CD14-positive monocyte (primary cell): Measurements from ENCODE around the gene HTR3A. TPM values are rescaled to one million over a fixed set of nuclear protein-coding genes. Genes with fewer than 3 reads are reported as not detected.

Source experiments
- DNase-seq, 3 donors: peaks; one replicate each; pipeline ENCODE4 v3.0.0-alpha.2; 2011 to 2022
- H2AFZ ChIP-seq: 2 replicates; pipeline ENCODE4 v1.6.0; 2012; ENCODE audit warnings: mild to moderate bottlenecking, low read depth, low read length, inconsistent platforms; ENCODE audit not compliant: insufficient read depth, poor library complexity, severe bottlenecking
- H3K27ac ChIP-seq, 2 donors: 1 replicate in 1 of 2; 2 replicates in 1 of 2; pipeline ENCODE4 v1.5.1; 2012 to 2013; ENCODE audit warnings: low read length in 2 of 2, control low read depth in 1 of 2, inconsistent platforms in 1 of 2, low read depth in 1 of 2, mild to moderate bottlenecking in 1 of 2
- H3K27me3 ChIP-seq, 2 donors: one replicate each; pipeline versions ENCODE4 v1.6.0 to v1.6.1; 2011 to 2013; ENCODE audit warnings: low read length in 2 of 2; ENCODE audit not compliant: control insufficient read depth in 2 of 2, insufficient read depth in 2 of 2
- H3K36me3 ChIP-seq, 2 donors: replicated peaks in 1 of 2; 1 replicate in 1 of 2; 2 replicates in 1 of 2; pipeline versions ENCODE4 v1.5.1 to v1.6.1; 2012 to 2013; ENCODE audit warnings: low read length in 2 of 2, control low read depth in 1 of 2, inconsistent platforms in 1 of 2, mild to moderate bottlenecking in 1 of 2; ENCODE audit not compliant: insufficient read depth in 2 of 2, control insufficient read depth in 1 of 2
- H3K4me1 ChIP-seq, 2 donors: 1 replicate in 1 of 2; 2 replicates in 1 of 2; pipeline versions ENCODE4 v1.5.1 to v1.6.1; 2012 to 2013; ENCODE audit warnings: low read length in 2 of 2, control low read depth in 1 of 2, inconsistent platforms in 1 of 2, mild to moderate bottlenecking in 1 of 2, moderate library complexity in 1 of 2; ENCODE audit not compliant: insufficient read depth in 2 of 2, control insufficient read depth in 1 of 2
- H3K4me2 ChIP-seq: replicated peaks from 2 replicates; pipeline ENCODE3; 2012; ENCODE audit warnings: low read length, moderate library complexity, mild to moderate bottlenecking; ENCODE audit not compliant: poor library complexity, severe bottlenecking; ENCODE audit errors: extremely low read depth
- H3K4me3 ChIP-seq, 3 experiments: fragments of 200-600 bp in 1 of 3; sonication (generic) in 1 of 3; replicated peaks in 1 of 3; 1 replicate in 2 of 3; 2 replicates in 1 of 3; pipeline ENCODE4 v1.5.1; 2011 to 2013; ENCODE audit warnings: low read length in 3 of 3, mild to moderate bottlenecking in 3 of 3, control low read depth in 2 of 3, low read depth in 2 of 3, inconsistent platforms in 1 of 3, moderate library complexity in 1 of 3
- H3K79me2 ChIP-seq: 2 replicates; pipeline ENCODE4 v1.6.0; 2012; ENCODE audit warnings: mild to moderate bottlenecking, control low read depth, inconsistent platforms, low read length, moderate library complexity; ENCODE audit not compliant: insufficient read depth
- H3K9ac ChIP-seq: 2 replicates; pipeline ENCODE4 v1.6.0; 2017; ENCODE audit warnings: low read length, mild to moderate bottlenecking; ENCODE audit not compliant: insufficient read depth, poor library complexity, severe bottlenecking
- H3K9me3 ChIP-seq, 2 donors: replicated peaks in 1 of 2; 1 replicate in 1 of 2; 2 replicates in 1 of 2; pipeline versions ENCODE4 v1.5.1 to v1.6.1; 2012 to 2013; ENCODE audit warnings: low read length in 2 of 2, control low read depth in 1 of 2; ENCODE audit not compliant: control insufficient read depth in 1 of 2, insufficient read depth in 1 of 2
- H4K20me1 ChIP-seq: 2 replicates; pipeline ENCODE4 v1.6.0; 2012; ENCODE audit warnings: mild to moderate bottlenecking, low read length, control low read depth, moderate library complexity; ENCODE audit not compliant: insufficient read depth
- H3K27ac Mint-ChIP-seq, 7 donors: one replicate each; pipeline ENCODE4 v1.8.0; 2020; ENCODE audit warnings: mild to moderate bottlenecking in 7 of 7, mixed read lengths in 7 of 7, moderate library complexity in 6 of 7, inconsistent platforms in 2 of 7
- H3K27me3 Mint-ChIP-seq, 3 donors: one replicate each; pipeline ENCODE4 v1.8.0; 2021 to 2022; ENCODE audit warnings: low read depth in 3 of 3, mild to moderate bottlenecking in 3 of 3, mixed read lengths in 3 of 3, moderate library complexity in 3 of 3, inconsistent platforms in 1 of 3
- H3K36me3 Mint-ChIP-seq, 2 donors: one replicate each; pipeline ENCODE4 v1.8.0; 2020; ENCODE audit warnings: mixed read lengths in 2 of 2, inconsistent platforms in 1 of 2, mild to moderate bottlenecking in 1 of 2
- H3K4me1 Mint-ChIP-seq: one replicate; pipeline ENCODE4 v1.8.0; 2020; ENCODE audit warnings: mild to moderate bottlenecking, mixed read lengths
- H3K4me3 Mint-ChIP-seq, 2 donors: one replicate each; pipeline ENCODE4 v1.8.0; 2020; ENCODE audit warnings: mild to moderate bottlenecking in 2 of 2, mixed read lengths in 2 of 2, moderate library complexity in 1 of 2
- H3K9me3 Mint-ChIP-seq, 7 donors: one replicate each; pipeline ENCODE4 v1.8.0; 2020 to 2022; ENCODE audit warnings: mixed read lengths in 7 of 7, mild to moderate bottlenecking in 6 of 7, moderate library complexity in 6 of 7, inconsistent platforms in 2 of 7
- WGBS: methylation state at CpG from one replicate; pipeline ENCODE4 v1.1.5; 2013; ENCODE audit warnings: missing lambda C conversion rate; ENCODE audit not compliant: insufficient coverage; 5-methylcytosine and 5-hydroxymethylcytosine counted together
- intact Hi-C, 2 donors: fragments of 100-400 bp; cut with micrococcal nuclease; formaldehyde crosslinking; loops; one replicate each; pipeline versions ENCODE4 v1.15.0 to v1.15.1; 2023
- polyA plus RNA-seq, 3 donors: library from polyadenylated mRNA; depleted of rRNA in 1 of 3; unstranded in 2 of 3; stranded (reverse) in 1 of 3; fragments of 300-500 nt in 2 of 3; fragments of >200 nt in 1 of 3; fragmentation: Illumina TruSeq in 2 of 3; gene quantifications; 1 replicate in 2 of 3; 2 replicates in 1 of 3; pipeline ENCODE4 v1.2.3, GENCODE V29; 2012 to 2021
- TF ChIP-seq, protein P1 (sequence below): fragments of 200-600 bp; IDR thresholded peaks from one replicate; pipeline ENCODE4 v1.8.0; 2022; ENCODE audit warnings: antibody characterized with exemption, mild to moderate bottlenecking

The HTR3A gene
- polyA plus RNA-seq, 3 donors, result not detected

DNA sequence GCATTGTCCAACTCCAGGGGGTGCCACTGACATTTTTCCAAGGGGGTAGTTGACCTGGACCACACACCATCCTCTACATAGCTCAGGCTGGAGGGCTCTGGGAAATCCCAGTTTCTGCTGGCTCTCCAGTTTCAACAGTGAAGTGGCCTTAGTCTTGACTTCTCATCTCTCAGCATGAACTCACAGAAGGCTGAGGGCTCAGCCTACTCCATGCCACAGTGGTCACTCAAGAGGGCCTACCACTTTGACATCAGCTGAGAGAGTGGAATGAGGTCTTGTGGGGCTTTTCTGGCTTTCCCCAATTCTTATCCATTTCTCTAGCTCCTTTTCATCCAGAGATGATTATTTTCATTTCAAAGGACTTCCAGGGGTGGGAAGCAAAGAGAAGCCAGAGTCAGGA, 7.4 kb downstream of the HTR3A start:
- no peaks in the 10 kb centered on the region for H3K9me3 ChIP-seq
- H3K4me1 Mint-ChIP-seq, result peaks cover 15% of the 10 kb centered on the region
- no peaks in the 10 kb centered on the region for H3K36me3 ChIP-seq

DNA sequence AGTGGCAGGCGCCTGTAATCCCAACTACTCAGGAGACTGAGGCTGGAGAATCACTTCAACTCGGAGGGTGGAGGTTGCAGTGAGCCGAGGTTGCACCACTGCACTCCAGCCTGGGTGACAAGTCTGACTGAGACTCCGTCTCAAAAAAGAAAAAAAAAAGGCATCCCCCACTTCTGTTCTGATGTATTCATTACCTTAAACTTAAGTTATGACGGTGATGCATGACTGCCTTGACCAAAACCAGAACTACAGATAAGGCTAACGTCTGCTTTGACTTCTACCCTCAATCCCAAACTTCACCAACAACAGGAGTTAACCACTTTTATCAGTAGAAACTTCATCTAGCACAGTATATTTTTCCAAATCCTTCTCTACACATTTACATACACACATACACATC, 9.9 kb downstream of the HTR3A start:
- Histone ChIP-seq H3K9ac (no peak overlapping the region), H3K4me2 (no peak overlapping the region), H4K20me1 (no peaks in the 10 kb centered on the region), H2AFZ (no peak overlapping the region), H3K4me1 (no peaks in the 10 kb centered on the region), H3K4me3 (no peak overlapping the region), H3K27ac (no peak overlapping the region), H3K27me3 (no peaks in the 10 kb centered on the region), H3K79me2 (no peaks in the 10 kb centered on the region), H3K9me3 (no peaks in the 10 kb centered on the region), H3K36me3 (no peaks in the 10 kb centered on the region)
- peaks cover 2 to 7% (median 7%) of the 10 kb centered on the region in 3 donors for H3K27me3 Mint-ChIP-seq
- no peaks in the 10 kb centered on the region for H3K36me3 Mint-ChIP-seq
- 100% methylated on average over 2 of the region's 6 CpGs for WGBS
- H3K27ac Mint-ChIP-seq, result no peak overlapping the region
- no peak overlapping the region for H3K4me3 Mint-ChIP-seq
- intact Hi-C loops, result no loop called here
- no peaks in the 10 kb centered on the region for H3K9me3 Mint-ChIP-seq
- TF ChIP-seq, protein P1, sequence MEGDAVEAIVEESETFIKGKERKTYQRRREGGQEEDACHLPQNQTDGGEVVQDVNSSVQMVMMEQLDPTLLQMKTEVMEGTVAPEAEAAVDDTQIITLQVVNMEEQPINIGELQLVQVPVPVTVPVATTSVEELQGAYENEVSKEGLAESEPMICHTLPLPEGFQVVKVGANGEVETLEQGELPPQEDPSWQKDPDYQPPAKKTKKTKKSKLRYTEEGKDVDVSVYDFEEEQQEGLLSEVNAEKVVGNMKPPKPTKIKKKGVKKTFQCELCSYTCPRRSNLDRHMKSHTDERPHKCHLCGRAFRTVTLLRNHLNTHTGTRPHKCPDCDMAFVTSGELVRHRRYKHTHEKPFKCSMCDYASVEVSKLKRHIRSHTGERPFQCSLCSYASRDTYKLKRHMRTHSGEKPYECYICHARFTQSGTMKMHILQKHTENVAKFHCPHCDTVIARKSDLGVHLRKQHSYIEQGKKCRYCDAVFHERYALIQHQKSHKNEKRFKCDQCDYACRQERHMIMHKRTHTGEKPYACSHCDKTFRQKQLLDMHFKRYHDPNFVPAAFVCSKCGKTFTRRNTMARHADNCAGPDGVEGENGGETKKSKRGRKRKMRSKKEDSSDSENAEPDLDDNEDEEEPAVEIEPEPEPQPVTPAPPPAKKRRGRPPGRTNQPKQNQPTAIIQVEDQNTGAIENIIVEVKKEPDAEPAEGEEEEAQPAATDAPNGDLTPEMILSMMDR, result no peak
- peaks cover 8% of the 10 kb centered on the region for H3K4me1 Mint-ChIP-seq
- no peak for DNase-seq

More for the DNA sequence above, 7.4 kb downstream of the HTR3A start:
- Histone ChIP-seq H3K27ac (no peak overlapping the region), H3K9ac (no peak overlapping the region), H3K4me1 (no peaks in the 10 kb centered on the region), H3K27me3 (no peaks in the 10 kb centered on the region), H3K4me2 (no peak overlapping the region), H2AFZ (no peak overlapping the region), H4K20me1 (no peaks in the 10 kb centered on the region), H3K79me2 (no peaks in the 10 kb centered on the region), H3K4me3 (no peak overlapping the region)
- H3K36me3 Mint-ChIP-seq, result no peaks in the 10 kb centered on the region
- H3K27ac Mint-ChIP-seq, result no peak overlapping the region
- DNase-seq, result no peak
- H3K4me3 Mint-ChIP-seq, result no peak overlapping the region
- H3K27me3 Mint-ChIP-seq, result peaks cover 4 to 7% (median 5%) of the 10 kb centered on the region in 3 donors
- no peaks in the 10 kb centered on the region for H3K9me3 Mint-ChIP-seq
- intact Hi-C loops, result no loop called here
- TF ChIP-seq, protein P1, result no peak
